ENCODE results near the gene ECE1. TPM values are rescaled to one million over a fixed set of nuclear protein-coding genes. Genes with fewer than 3 reads are reported as not detected.

ECE1 gene
- total and polyA plus RNA-seq, 9 of the 15 experiments (the other 6 are each of a cell fraction or from before 2014, with no cell fraction given), result 0.56 to 34.8 (median 11.0) TPM

DNA sequence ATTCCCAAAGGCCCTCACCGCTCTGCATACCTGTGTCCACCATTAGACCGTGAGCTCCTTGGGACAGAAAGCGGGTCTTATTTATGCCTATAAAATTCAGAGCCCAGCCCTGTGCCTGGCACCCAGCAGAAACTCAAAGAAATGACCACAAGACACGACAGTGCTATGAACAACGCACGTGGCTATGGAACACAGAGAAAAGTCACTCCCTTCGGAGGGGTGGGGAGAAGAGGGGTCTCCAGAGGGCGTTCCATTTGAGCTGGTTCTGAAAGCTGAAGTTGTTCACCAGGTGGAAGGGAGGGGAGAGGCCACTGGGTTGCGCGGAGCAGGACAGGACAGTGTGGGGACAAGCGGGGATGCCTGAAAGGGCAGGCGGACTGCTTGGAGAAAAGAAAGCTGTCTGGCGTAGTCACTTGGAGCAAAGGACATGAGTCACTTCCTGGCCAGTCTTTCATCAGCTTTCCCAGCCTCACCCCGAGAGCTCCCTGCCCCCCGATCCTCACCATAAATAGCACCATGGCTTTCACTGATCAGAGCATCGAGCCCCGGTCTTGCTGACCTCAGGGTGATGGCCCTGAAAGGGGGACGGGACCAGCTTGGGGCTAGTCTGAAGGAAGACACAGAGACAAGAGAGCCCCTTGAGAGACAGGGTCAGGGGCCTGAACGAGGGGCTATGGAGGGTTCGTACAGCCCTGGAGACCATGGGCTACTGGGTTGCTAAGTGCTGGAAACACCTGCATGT lies 28.5 kb downstream of the ECE1 start (continued):
- TF ChIP-seq HOXB6 (CRISPR knock-in tag; IDR thresholded peaks at IDR 0.05; ENCODE audit: borderline replicate concordance), result no peak
- no peak for TF ChIP-seq FOXM1 (IDR thresholded peaks at IDR 0.05; ENCODE audit: low read depth)
- no peak for TF ChIP-seq FOXM1 (CRISPR knock-in tag; IDR thresholded peaks at IDR 0.05; ENCODE audit: low read depth)
- no peak for TF ChIP-seq PPARD (CRISPR knock-in tag; IDR thresholded peaks at IDR 0.05)
- TF ChIP-seq, protein P1, sequence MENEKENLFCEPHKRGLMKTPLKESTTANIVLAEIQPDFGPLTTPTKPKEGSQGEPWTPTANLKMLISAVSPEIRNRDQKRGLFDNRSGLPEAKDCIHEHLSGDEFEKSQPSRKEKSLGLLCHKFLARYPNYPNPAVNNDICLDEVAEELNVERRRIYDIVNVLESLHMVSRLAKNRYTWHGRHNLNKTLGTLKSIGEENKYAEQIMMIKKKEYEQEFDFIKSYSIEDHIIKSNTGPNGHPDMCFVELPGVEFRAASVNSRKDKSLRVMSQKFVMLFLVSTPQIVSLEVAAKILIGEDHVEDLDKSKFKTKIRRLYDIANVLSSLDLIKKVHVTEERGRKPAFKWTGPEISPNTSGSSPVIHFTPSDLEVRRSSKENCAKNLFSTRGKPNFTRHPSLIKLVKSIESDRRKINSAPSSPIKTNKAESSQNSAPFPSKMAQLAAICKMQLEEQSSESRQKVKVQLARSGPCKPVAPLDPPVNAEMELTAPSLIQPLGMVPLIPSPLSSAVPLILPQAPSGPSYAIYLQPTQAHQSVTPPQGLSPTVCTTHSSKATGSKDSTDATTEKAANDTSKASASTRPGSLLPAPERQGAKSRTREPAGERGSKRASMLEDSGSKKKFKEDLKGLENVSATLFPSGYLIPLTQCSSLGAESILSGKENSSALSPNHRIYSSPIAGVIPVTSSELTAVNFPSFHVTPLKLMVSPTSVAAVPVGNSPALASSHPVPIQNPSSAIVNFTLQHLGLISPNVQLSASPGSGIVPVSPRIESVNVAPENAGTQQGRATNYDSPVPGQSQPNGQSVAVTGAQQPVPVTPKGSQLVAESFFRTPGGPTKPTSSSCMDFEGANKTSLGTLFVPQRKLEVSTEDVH (IDR thresholded peaks at IDR 0.05; ENCODE audit: low read depth, partially characterized antibody), result no peak
- TF ChIP-seq KDM4B (IDR thresholded peaks at IDR 0.05; ENCODE audit: borderline replicate concordance in 2 of 2, low read depth in 1 of 2), result peak in 1 of 2 experiments; percentile 47; a peak in 1 of 4 replicates
- TF ChIP-seq PHF21A (IDR thresholded peaks at IDR 0.05; ENCODE audit: borderline replicate concordance, low read depth), result peak; percentile 80; the same call in 1 of the 2 replicates
- no peak for TF ChIP-seq ZNF217 (CRISPR knock-in tag; IDR thresholded peaks at IDR 0.05)
- TF ChIP-seq ZNF133 (CRISPR knock-in tag; IDR thresholded peaks at IDR 0.05), result no peak
- no peak for TF ChIP-seq ZNF324 (CRISPR knock-in tag; IDR thresholded peaks at IDR 0.05)
- TF ChIP-seq BRCA1 (IDR thresholded peaks at IDR 0.05), result no peak
- TF ChIP-seq BRCA1 (CRISPR knock-in tag; IDR thresholded peaks at IDR 0.05), result no peak
- TF ChIP-seq JUNB (CRISPR knock-in tag; conservative IDR thresholded peaks at IDR 0.05), result peak; percentile 54; the same call in 1 of the 2 replicates
- TF ChIP-seq POLR2AphosphoS2 (IDR thresholded peaks at IDR 0.05; ENCODE audit: low read length), result no peak
- TF ChIP-seq, protein P2, sequence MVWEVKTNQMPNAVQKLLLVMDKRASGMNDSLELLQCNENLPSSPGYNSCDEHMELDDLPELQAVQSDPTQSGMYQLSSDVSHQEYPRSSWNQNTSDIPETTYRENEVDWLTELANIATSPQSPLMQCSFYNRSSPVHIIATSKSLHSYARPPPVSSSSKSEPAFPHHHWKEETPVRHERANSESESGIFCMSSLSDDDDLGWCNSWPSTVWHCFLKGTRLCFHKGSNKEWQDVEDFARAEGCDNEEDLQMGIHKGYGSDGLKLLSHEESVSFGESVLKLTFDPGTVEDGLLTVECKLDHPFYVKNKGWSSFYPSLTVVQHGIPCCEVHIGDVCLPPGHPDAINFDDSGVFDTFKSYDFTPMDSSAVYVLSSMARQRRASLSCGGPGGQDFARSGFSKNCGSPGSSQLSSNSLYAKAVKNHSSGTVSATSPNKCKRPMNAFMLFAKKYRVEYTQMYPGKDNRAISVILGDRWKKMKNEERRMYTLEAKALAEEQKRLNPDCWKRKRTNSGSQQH (CRISPR knock-in tag; IDR thresholded peaks at IDR 0.05), result no peak
- TF ChIP-seq BMI1 (IDR thresholded peaks at IDR 0.05; ENCODE audit: low read length), result no peak
- TF ChIP-seq ILK (tag; IDR thresholded peaks at IDR 0.05; ENCODE audit: borderline replicate concordance, low read depth), result no peak
- TF ChIP-seq CCNT2 (IDR thresholded peaks at IDR 0.05; ENCODE audit: borderline replicate concordance, extremely low read depth, insufficient read length, low read depth, low read length), result no peak
- no peak for TF ChIP-seq TAF9B (IDR thresholded peaks at IDR 0.05; ENCODE audit: partially characterized antibody)
- TF ChIP-seq, protein P3, sequence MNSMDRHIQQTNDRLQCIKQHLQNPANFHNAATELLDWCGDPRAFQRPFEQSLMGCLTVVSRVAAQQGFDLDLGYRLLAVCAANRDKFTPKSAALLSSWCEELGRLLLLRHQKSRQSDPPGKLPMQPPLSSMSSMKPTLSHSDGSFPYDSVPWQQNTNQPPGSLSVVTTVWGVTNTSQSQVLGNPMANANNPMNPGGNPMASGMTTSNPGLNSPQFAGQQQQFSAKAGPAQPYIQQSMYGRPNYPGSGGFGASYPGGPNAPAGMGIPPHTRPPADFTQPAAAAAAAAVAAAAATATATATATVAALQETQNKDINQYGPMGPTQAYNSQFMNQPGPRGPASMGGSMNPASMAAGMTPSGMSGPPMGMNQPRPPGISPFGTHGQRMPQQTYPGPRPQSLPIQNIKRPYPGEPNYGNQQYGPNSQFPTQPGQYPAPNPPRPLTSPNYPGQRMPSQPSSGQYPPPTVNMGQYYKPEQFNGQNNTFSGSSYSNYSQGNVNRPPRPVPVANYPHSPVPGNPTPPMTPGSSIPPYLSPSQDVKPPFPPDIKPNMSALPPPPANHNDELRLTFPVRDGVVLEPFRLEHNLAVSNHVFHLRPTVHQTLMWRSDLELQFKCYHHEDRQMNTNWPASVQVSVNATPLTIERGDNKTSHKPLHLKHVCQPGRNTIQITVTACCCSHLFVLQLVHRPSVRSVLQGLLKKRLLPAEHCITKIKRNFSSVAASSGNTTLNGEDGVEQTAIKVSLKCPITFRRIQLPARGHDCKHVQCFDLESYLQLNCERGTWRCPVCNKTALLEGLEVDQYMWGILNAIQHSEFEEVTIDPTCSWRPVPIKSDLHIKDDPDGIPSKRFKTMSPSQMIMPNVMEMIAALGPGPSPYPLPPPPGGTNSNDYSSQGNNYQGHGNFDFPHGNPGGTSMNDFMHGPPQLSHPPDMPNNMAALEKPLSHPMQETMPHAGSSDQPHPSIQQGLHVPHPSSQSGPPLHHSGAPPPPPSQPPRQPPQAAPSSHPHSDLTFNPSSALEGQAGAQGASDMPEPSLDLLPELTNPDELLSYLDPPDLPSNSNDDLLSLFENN (IDR thresholded peaks at IDR 0.05; ENCODE audit: low read depth in 2 of 2, low read length in 2 of 2), result no peak
- no peak for TF ChIP-seq RBM15 (IDR thresholded peaks at IDR 0.05; ENCODE audit: insufficient read depth, low read length)
